B cell (primary cell): ENCODE measurements around the gene SLC38A10. TPM values are rescaled to one million over a fixed set of nuclear protein-coding genes. Genes with fewer than 3 reads are reported as not detected.

Experiments
- ATAC-seq: fragments of 200-7000 bp; cut with Tn5 transposase; one replicate; pipeline ENCODE4 v1.10.0; 2021; ENCODE audit warnings: low read depth, mild to moderate bottlenecking, moderate number of reproducible peaks, moderate library complexity
- CTCF ChIA-PET: fragments of 350-600 bp; sonication (Branson Sonifier 250); formaldehyde crosslinking; loops from one replicate; lab custom pipeline; 2021; ENCODE audit warnings: antibody characterized with exemption, inconsistent platforms; lab: Charles Lee
- POLR2A ChIA-PET: fragments of 350-600 bp; sonication (Branson Sonifier 250); formaldehyde crosslinking; loops from one replicate; lab custom pipeline; 2021; ENCODE audit warnings: antibody characterized with exemption; lab: Charles Lee
- DNase-seq: peaks from one replicate; pipeline ENCODE4 v3.0.0; 2013
- H2AFZ ChIP-seq: 2 replicates; pipeline ENCODE4 v1.6.1; 2012; ENCODE audit warnings: mild to moderate bottlenecking, low read depth, low read length; ENCODE audit not compliant: insufficient read depth, poor library complexity, severe bottlenecking
- H3K27ac ChIP-seq, 2 donors: 1 replicate in 1 of 2; 2 replicates in 1 of 2; pipeline ENCODE4 v1.5.1; 2012 to 2013; ENCODE audit warnings: low read length in 2 of 2, mild to moderate bottlenecking in 2 of 2, moderate library complexity in 1 of 2
- H3K27me3 ChIP-seq, 4 experiments: fragments of 200-600 bp in 1 of 4; sonication (generic) in 1 of 4; replicated peaks in 1 of 4; 1 replicate in 2 of 4; 2 replicates in 2 of 4; pipeline versions ENCODE4 v1.6.1 to v1.7.0; 2013 to 2016; ENCODE audit warnings: low read length in 3 of 4, mild to moderate bottlenecking in 2 of 4, mixed read lengths in 1 of 4, moderate library complexity in 1 of 4; ENCODE audit not compliant: insufficient read depth in 4 of 4, control insufficient read depth in 3 of 4; ENCODE audit errors: control extremely low read depth in 1 of 4
- H3K36me3 ChIP-seq, 2 experiments: replicated peaks in 1 of 2; 1 replicate in 1 of 2; 2 replicates in 1 of 2; pipeline versions ENCODE4 v1.6.1 to v1.7.1; 2013; ENCODE audit warnings: low read length in 1 of 2; ENCODE audit not compliant: insufficient read depth in 2 of 2, control insufficient read depth in 1 of 2; ENCODE audit errors: control extremely low read depth in 1 of 2, extremely low read depth in 1 of 2
- H3K4me1 ChIP-seq, 2 donors: fragments of 200-600 bp in 1 of 2; sonication (generic) in 1 of 2; 1 replicate in 1 of 2; 2 replicates in 1 of 2; pipeline versions ENCODE4 v1.5.1 to v1.6.1; 2013 to 2017; ENCODE audit warnings: low read length in 2 of 2; ENCODE audit not compliant: control insufficient read depth in 2 of 2, insufficient read depth in 2 of 2
- H3K4me2 ChIP-seq: replicated peaks from 2 replicates; pipeline ENCODE3; 2012; ENCODE audit warnings: mild to moderate bottlenecking, low read depth, low read length; ENCODE audit not compliant: poor library complexity, severe bottlenecking
- H3K4me3 ChIP-seq, 5 experiments: fragments of 200-600 bp in 1 of 5; sonication (generic) in 1 of 5; 1 replicate in 3 of 5; 2 replicates in 2 of 5; pipeline versions ENCODE4 v1.5.1 to v1.7.0; 2011 to 2016; ENCODE audit warnings: low read length in 4 of 5, mild to moderate bottlenecking in 4 of 5, low read depth in 2 of 5, control low read depth in 1 of 5, moderate library complexity in 1 of 5; ENCODE audit not compliant: insufficient read depth in 1 of 5; ENCODE audit errors: control extremely low read depth in 1 of 5, extremely low read depth in 1 of 5
- H3K79me2 ChIP-seq: fragments of 200-600 bp; sonication (generic); one replicate; pipeline ENCODE4 v1.6.0; 2016; ENCODE audit warnings: low read length; ENCODE audit not compliant: control insufficient read depth, insufficient read depth
- H3K9ac ChIP-seq: fragments of 200-600 bp; sonication (generic); 2 replicates; pipeline ENCODE4 v1.6.1; 2017; ENCODE audit warnings: mild to moderate bottlenecking, low read length, moderate library complexity
- H3K9me3 ChIP-seq, 3 donors: one replicate each; pipeline versions ENCODE4 v1.6.1 to v1.7.1; 2013; ENCODE audit warnings: low read length in 2 of 3; ENCODE audit not compliant: control insufficient read depth in 2 of 3, insufficient read depth in 1 of 3; ENCODE audit errors: control extremely low read depth in 1 of 3
- H4K20me1 ChIP-seq: 2 replicates; pipeline ENCODE4 v1.6.0; 2012; ENCODE audit warnings: mild to moderate bottlenecking, low read length; ENCODE audit not compliant: insufficient read depth, control insufficient read depth, poor library complexity, severe bottlenecking
- H3K27ac Mint-ChIP-seq: one replicate; pipeline ENCODE4 v1.8.0; 2021; ENCODE audit warnings: mixed read lengths
- H3K27me3 Mint-ChIP-seq: one replicate; pipeline ENCODE4 v1.8.0; 2021; ENCODE audit warnings: mixed read lengths
- H3K4me1 Mint-ChIP-seq: one replicate; pipeline ENCODE4 v1.8.0; 2021; ENCODE audit warnings: mixed read lengths
- H3K4me3 Mint-ChIP-seq: one replicate; pipeline ENCODE4 v1.8.0; 2021; ENCODE audit warnings: mixed read lengths
- H3K9me3 Mint-ChIP-seq: one replicate; pipeline ENCODE4 v1.8.0; 2022; ENCODE audit warnings: mixed read lengths; ENCODE audit not compliant: insufficient read depth
- EZH2 ChIP-seq: IDR thresholded peaks from 2 replicates; pipeline ENCODE4 v1.6.1; 2012; ENCODE audit warnings: borderline replicate concordance, low read depth, mild to moderate bottlenecking, moderate library complexity, low read length; ENCODE audit not compliant: insufficient read depth, poor library complexity, severe bottlenecking
- WGBS: methylation state at CpG from one replicate; pipeline ENCODE4 v1.1.5; 2013; ENCODE audit warnings: missing lambda C conversion rate; ENCODE audit not compliant: insufficient coverage; 5-methylcytosine and 5-hydroxymethylcytosine counted together
- intact Hi-C: fragments of 100-400 bp; cut with micrococcal nuclease; formaldehyde crosslinking; loops from one replicate; pipeline ENCODE4 v1.10.0; 2022
- polyA plus RNA-seq: library from polyadenylated mRNA; depleted of rRNA; stranded (reverse); fragments of >200 nt; gene quantifications from 2 replicates; pipeline ENCODE4 v1.2.3, GENCODE V29; 2012
- total RNA-seq, 2 donors: library from RNA; stranded (reverse); fragments of 120-200 nt in 1 of 2; gene quantifications; 1 replicate in 1 of 2; 2 replicates in 1 of 2; pipeline versions ENCODE4 v1.2.3 to v1.2.4, GENCODE V29; 2013 to 2022
- TF ChIP-seq, protein P1 (sequence below): fragments of 200-600 bp; IDR thresholded peaks from one replicate; pipeline ENCODE4 v1.8.0; 2022; ENCODE audit warnings: antibody characterized with exemption, mild to moderate bottlenecking

SLC38A10 gene
- total and polyA plus RNA-seq, 2 donors (not counting 1 experiment from before 2014, with no cell fraction given), result 76.1 to 104 TPM

DNA sequence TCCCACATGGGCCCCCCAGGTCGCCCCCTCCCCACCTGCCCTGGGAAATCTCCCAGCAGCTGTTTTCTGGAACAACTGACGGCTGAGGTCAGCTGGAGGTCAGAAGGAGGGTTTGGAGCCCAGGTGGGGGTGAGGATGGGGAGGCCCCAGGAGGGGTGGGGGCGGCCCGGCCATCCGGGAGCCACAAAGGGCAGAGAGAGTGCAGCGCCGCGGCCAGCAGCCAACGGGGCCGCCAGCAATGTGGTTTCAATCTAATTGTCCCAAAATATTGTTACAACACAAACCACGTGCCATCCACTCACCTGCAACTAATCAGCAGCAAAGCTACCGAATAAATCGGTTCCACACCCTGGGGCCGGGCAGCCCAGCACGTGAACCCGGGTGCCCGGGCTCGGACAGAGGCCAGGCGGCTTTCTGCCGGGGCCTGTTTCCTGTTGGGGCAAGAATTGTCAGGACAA, 28.3 kb upstream of the SLC38A10 start:
- Mint-ChIP-seq H3K4me3 (no peak overlapping the region), H3K9me3 (no peaks in the 10 kb centered on the region), H3K27ac (no peak overlapping the region), H3K27me3 (no peaks in the 10 kb centered on the region), H3K4me1 (no peaks in the 10 kb centered on the region)
- ChIA-PET POLR2A (no interaction called here), CTCF (no interaction called here)
- no peak overlapping the region for H3K4me2 ChIP-seq
- H3K36me3 ChIP-seq, result no peaks in the 10 kb centered on the region
- no peaks in the 10 kb centered on the region for H3K79me2 ChIP-seq
- no peak overlapping the region for H3K4me3 ChIP-seq
- H3K27me3 ChIP-seq, result peaks cover 0 to 7% (median 0%) of the 10 kb centered on the region in 4 experiments
- no peak for ATAC-seq
- DNase-seq, result no peak
- H3K9me3 ChIP-seq, result no peaks in the 10 kb centered on the region
- WGBS, result 91% methylated on average over 16 of the region's 20 CpGs
- no peaks in the 10 kb centered on the region for H3K4me1 ChIP-seq
- TF ChIP-seq EZH2, result no peak
- TF ChIP-seq, protein P1, sequence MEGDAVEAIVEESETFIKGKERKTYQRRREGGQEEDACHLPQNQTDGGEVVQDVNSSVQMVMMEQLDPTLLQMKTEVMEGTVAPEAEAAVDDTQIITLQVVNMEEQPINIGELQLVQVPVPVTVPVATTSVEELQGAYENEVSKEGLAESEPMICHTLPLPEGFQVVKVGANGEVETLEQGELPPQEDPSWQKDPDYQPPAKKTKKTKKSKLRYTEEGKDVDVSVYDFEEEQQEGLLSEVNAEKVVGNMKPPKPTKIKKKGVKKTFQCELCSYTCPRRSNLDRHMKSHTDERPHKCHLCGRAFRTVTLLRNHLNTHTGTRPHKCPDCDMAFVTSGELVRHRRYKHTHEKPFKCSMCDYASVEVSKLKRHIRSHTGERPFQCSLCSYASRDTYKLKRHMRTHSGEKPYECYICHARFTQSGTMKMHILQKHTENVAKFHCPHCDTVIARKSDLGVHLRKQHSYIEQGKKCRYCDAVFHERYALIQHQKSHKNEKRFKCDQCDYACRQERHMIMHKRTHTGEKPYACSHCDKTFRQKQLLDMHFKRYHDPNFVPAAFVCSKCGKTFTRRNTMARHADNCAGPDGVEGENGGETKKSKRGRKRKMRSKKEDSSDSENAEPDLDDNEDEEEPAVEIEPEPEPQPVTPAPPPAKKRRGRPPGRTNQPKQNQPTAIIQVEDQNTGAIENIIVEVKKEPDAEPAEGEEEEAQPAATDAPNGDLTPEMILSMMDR, result no peak
- no peaks in the 10 kb centered on the region for H4K20me1 ChIP-seq
- intact Hi-C loops, result no loop called here
- no peak overlapping the region for H3K9ac ChIP-seq
- H2AFZ ChIP-seq, result no peak overlapping the region
- no peak overlapping the region for H3K27ac ChIP-seq

DNA sequence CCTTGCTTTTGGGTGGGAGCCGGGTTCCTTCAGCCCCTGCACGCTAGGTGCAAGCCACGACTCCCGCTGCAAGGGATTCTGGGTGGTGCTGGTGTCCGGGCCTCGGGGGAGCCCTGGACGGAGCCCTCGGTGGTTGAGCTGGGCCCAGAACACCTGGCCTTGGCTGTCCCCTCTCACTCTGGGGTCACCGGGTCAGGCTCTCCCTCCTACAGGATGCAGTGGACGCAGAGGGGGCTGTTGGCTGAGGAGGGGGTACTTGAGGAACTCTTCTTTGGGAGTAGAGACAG, 27.9 kb upstream of the SLC38A10 start:
- no peaks in the 10 kb centered on the region for H3K4me1 Mint-ChIP-seq
- no peak overlapping the region for H3K27ac ChIP-seq
- ChIA-PET CTCF (no interaction called here), POLR2A (no interaction called here)
- no peak overlapping the region for H3K4me3 ChIP-seq
- H3K36me3 ChIP-seq, result no peaks in the 10 kb centered on the region
- no peaks in the 10 kb centered on the region for H3K4me1 ChIP-seq
- intact Hi-C loops, result no loop called here
- H4K20me1 ChIP-seq, result no peaks in the 10 kb centered on the region
- no peak overlapping the region for H2AFZ ChIP-seq
- TF ChIP-seq, protein P1, result no peak
- TF ChIP-seq EZH2, result no peak
- H3K79me2 ChIP-seq, result no peaks in the 10 kb centered on the region
- H3K27me3 ChIP-seq, result peaks cover 0 to 7% (median 0%) of the 10 kb centered on the region in 4 experiments
- no peaks in the 10 kb centered on the region for H3K9me3 Mint-ChIP-seq
- no peaks in the 10 kb centered on the region for H3K27me3 Mint-ChIP-seq
- no peak overlapping the region for H3K4me2 ChIP-seq
- 90% methylated on average over 9 of the region's 10 CpGs for WGBS
- no peak overlapping the region for H3K27ac Mint-ChIP-seq
- no peak overlapping the region for H3K9ac ChIP-seq
- no peaks in the 10 kb centered on the region for H3K9me3 ChIP-seq
- no peak for DNase-seq
- no peak for ATAC-seq
- H3K4me3 Mint-ChIP-seq, result no peak overlapping the region
